DOHH2 (cell line): Measurements from ENCODE around the gene SFXN5.

ENCODE experiments used
- H3F3A ChIP-seq: fragments of 200-600 bp; sonication (generic), shearing (Covaris generic); 2 replicates; pipeline ENCODE4 v1.6.0; 2016; ENCODE audit warnings: antibody characterized with exemption, mild to moderate bottlenecking; ENCODE audit not compliant: control insufficient read depth, insufficient read depth
- H3K27ac ChIP-seq: fragments of 200-600 bp; sonication (generic); 2 replicates; pipeline ENCODE4 v1.5.1; 2014; ENCODE audit warnings: low read depth, mild to moderate bottlenecking, low read length, moderate library complexity
- H3K27me3 ChIP-seq: fragments of 200-600 bp; sonication (generic); 2 replicates; pipeline ENCODE4 v1.6.1; 2014; ENCODE audit warnings: mild to moderate bottlenecking, low read length, mixed read lengths; ENCODE audit not compliant: control insufficient read depth
- H3K36me3 ChIP-seq: fragments of 200-600 bp; sonication (generic); 2 replicates; pipeline ENCODE4 v1.6.1; 2014; ENCODE audit warnings: mild to moderate bottlenecking, low read length, moderate library complexity, mixed read lengths; ENCODE audit not compliant: control insufficient read depth
- H3K4me1 ChIP-seq: fragments of 200-600 bp; sonication (generic); 2 replicates; pipeline ENCODE4 v1.6.1; 2014; ENCODE audit warnings: mild to moderate bottlenecking, low read length, mixed read lengths; ENCODE audit not compliant: control insufficient read depth
- H3K4me2 ChIP-seq: fragments of 200-600 bp; sonication (generic); 2 replicates; pipeline ENCODE4 v1.6.0; 2014; ENCODE audit warnings: mild to moderate bottlenecking, low read length, moderate library complexity
- H3K4me3 ChIP-seq: fragments of 200-600 bp; sonication (generic); 2 replicates; pipeline ENCODE4 v1.5.1; 2014; ENCODE audit warnings: mild to moderate bottlenecking, low read length, mixed read lengths
- H3K79me2 ChIP-seq: fragments of 200-600 bp; sonication (generic); 2 replicates; pipeline ENCODE4 v1.6.1; 2014; ENCODE audit warnings: mild to moderate bottlenecking, low read length, mixed read lengths; ENCODE audit not compliant: control insufficient read depth
- H3K9me2 ChIP-seq: fragments of 200-600 bp; sonication (generic); replicated peaks from 2 replicates; pipeline ENCODE4 v1.6.1; 2014; ENCODE audit warnings: mild to moderate bottlenecking, low read length, mixed read lengths; ENCODE audit not compliant: control insufficient read depth
- H3K9me3 ChIP-seq: fragments of 200-600 bp; sonication (generic); 2 replicates; pipeline ENCODE4 v1.6.1; 2014; ENCODE audit warnings: antibody characterized with exemption, low read length, mixed read lengths; ENCODE audit not compliant: control insufficient read depth, insufficient read depth
- H4K20me1 ChIP-seq: fragments of 200-600 bp; sonication (generic); 2 replicates; pipeline ENCODE4 v1.6.0; 2014; ENCODE audit warnings: low read depth, mild to moderate bottlenecking, antibody characterized with exemption, low read length, moderate library complexity; ENCODE audit not compliant: control insufficient read depth, insufficient read depth
- CTCF ChIP-seq: fragments of 200-600 bp; sonication (generic); IDR thresholded peaks from one replicate; pipeline ENCODE4 v1.5.1; 2014; ENCODE audit warnings: antibody characterized with exemption, mild to moderate bottlenecking, low read depth, low read length; ENCODE audit not compliant: poor library complexity, severe bottlenecking
- EZH2phosphoT487 ChIP-seq: fragments of 200-600 bp; sonication (generic); IDR thresholded peaks from 2 replicates; pipeline ENCODE4 v1.6.1; 2017; ENCODE audit warnings: borderline replicate concordance, mild to moderate bottlenecking, antibody characterized with exemption, low read length, moderate library complexity, mixed read lengths

The SFXN5 gene

GRCh38 chr2:72961853-72962468, 109.6 kb downstream of the SFXN5 start:
- Histone ChIP-seq H3K27me3 (no peaks in the 10 kb centered on the region), H3K4me3 (no peak overlapping the region), H4K20me1 (no peaks in the 10 kb centered on the region), H3K9me2 (no peaks in the 10 kb centered on the region), H3K4me1 (no peaks in the 10 kb centered on the region), H3K4me2 (no peak overlapping the region), H3K79me2 (no peaks in the 10 kb centered on the region), H3K36me3 (no peaks in the 10 kb centered on the region), H3K9me3 (no peaks in the 10 kb centered on the region), H3K27ac (no peak overlapping the region), H3F3A (no peaks in the 10 kb centered on the region)
- TF ChIP-seq CTCF: no peak

- Histone ChIP-seq H3K9me3 (no peaks in the 10 kb centered on the region), H3K27ac (no peak overlapping the region), H3F3A (no peaks in the 10 kb centered on the region), H3K4me2 (no peak overlapping the region), H3K9me2 (no peaks in the 10 kb centered on the region), H3K27me3 (no peaks in the 10 kb centered on the region), H3K79me2 (no peaks in the 10 kb centered on the region), H3K4me3 (no peak overlapping the region), H3K36me3 (no peaks in the 10 kb centered on the region), H3K4me1 (no peaks in the 10 kb centered on the region), H4K20me1 (no peaks in the 10 kb centered on the region)
- no peak for TF ChIP-seq CTCF
- no peak for TF ChIP-seq EZH2phosphoT487
These were observed 110.3 kb downstream of the SFXN5 start for GRCh38 chr2:72961036-72961720.

DNA sequence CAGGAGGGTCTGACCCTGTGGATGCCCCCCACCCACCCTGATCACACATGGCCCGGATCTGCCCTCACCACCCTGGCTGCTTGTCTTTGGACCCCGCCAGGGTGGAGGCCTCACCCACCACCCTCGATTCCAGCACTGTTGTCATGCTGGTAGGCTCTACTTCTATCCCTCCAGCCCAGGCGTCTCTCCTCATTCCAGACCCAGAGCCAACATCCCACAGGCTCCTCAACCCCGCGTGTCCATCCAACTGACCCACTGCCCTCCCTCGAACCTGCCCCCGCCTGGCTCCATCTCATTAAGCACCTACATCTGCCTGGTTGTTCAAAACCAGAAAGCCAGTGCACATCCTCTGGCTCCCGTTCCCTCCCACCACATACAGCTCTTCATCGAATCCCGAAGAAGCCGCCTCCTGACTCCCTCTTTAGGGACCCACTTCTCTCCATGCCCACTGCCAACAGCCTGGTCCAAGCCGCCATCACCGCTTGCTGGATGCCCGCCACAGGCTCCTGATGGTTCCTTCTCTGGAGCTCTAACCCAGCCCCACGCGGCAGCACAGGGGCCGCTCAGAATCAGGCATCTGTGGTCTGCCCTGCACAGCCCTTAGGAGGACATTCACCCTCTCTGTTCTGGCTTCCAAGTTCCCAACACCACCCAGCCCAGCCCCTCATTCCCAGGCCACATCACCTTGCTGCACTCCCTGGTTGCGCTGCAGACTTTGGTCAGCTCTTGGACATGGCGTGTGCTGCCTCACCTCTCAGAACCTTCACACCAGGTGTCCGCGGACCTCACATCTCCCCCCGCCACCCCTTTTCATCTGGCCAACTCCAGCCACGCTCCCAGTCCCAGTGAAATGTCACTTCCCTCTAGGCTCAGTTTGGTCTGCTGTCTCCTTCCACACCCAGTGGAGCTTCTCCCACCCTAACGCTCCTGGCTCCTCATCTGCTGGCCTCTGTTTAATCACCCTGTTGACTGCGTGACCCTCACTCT, 111.2 kb downstream of the SFXN5 start:
- no peaks in the 10 kb centered on the region for H4K20me1 ChIP-seq
- no peaks in the 10 kb centered on the region for H3K9me3 ChIP-seq
- no peaks in the 10 kb centered on the region for H3K79me2 ChIP-seq
- H3K27me3 ChIP-seq: no peaks in the 10 kb centered on the region
- H3F3A ChIP-seq: no peaks in the 10 kb centered on the region
- H3K36me3 ChIP-seq: no peaks in the 10 kb centered on the region
- no peak for TF ChIP-seq CTCF
- TF ChIP-seq EZH2phosphoT487: no peak
- H3K4me2 ChIP-seq: no peak overlapping the region
- no peak overlapping the region for H3K27ac ChIP-seq
- no peaks in the 10 kb centered on the region for H3K4me1 ChIP-seq
- H3K4me3 ChIP-seq: no peak overlapping the region
- H3K9me2 ChIP-seq: no peaks in the 10 kb centered on the region
